Astrocyte of the cerebellum (primary cell): Measurements from ENCODE around the gene LILRA6.

Experiments
- DNase-seq: peaks from one replicate; pipeline ENCODE4 v3.0.0-alpha.2; 2011; ENCODE audit warnings: low read depth
- H3K4me3 ChIP-seq: 2 replicates; pipeline ENCODE4 v1.5.1; 2011; ENCODE audit warnings: mild to moderate bottlenecking, low read depth, low read length, moderate library complexity
- CTCF ChIP-seq: IDR thresholded peaks from 2 replicates; pipeline ENCODE4 v1.5.1; 2012; ENCODE audit warnings: low read length, low read depth, moderate library complexity, mild to moderate bottlenecking; ENCODE audit errors: missing control alignments
- in situ Hi-C: cut with HindIII; loops from 2 replicates; pipeline ENCODE4 v1.10.0; 2017; ENCODE audit warnings: low sequenced_read_pairs

The LILRA6 gene

DNA sequence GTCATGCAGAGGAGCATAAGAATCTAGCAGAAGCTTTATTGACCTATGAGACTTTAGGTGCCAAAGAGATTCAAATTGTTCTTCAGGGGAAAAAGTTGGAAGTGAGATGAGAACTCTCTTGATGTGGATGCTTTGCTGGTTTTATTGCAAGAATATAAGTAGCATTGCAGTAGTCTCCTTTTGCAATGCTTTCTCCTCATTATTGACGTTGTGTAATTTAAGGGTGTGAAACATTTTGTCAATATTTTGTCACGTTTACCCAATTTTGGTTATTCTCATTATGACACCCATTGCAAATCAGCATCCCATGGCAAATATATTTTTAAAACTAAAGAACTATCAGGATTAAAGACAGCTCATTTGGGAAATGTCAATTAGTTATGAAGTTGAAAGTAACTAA is 26.3 kb upstream of the LILRA6 start:
- no peak for DNase-seq
- H3K4me3 ChIP-seq: no peak overlapping the region
- in situ Hi-C loops: no loop called here
- TF ChIP-seq CTCF: no peak

DNA sequence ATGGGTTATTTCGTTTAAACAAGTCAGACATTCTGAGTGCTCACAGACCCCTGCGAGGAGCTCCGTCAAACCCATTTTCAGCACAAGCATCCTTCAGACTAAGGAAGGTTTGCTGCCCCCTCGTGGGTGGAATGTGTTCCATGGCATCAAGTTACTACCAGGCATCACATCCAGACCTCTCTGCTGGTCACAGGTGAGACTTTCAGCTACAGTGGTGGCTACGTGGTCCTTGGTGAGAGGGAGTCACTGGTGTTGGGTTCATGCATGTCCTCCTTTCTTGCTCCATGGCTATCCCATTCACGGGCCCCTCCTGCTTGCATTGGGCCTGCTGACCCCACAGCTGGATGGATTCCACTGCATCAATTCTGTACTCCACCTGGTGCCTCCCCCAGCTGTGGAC is 23.5 kb upstream of the LILRA6 start:
- peak; percentile 41 for DNase-seq
- TF ChIP-seq CTCF: peak; percentile 73
- in situ Hi-C loops: no loop called here
- H3K4me3 ChIP-seq: no peak overlapping the region

DNA sequence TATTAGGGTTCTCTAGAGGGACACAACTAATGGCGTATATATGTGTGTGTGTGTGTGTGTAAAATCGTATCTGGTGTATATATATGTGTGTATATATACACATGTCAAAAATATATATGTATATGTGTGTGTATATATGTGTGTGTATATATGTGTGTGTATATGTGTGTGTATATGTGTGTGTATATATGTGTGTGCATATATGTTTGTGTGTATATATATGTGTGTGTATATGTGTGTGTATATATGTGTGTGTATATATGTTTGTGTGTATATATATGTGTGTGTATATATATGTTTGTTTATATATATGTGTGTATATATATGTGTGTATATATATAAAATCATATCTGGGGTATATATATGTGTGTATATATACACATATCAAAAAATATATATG is 19.9 kb upstream of the LILRA6 start:
- H3K4me3 ChIP-seq: no peak overlapping the region
- DNase-seq: no peak
- TF ChIP-seq CTCF: no peak
- in situ Hi-C loops: no loop called here

- no peak for DNase-seq
- no peak for TF ChIP-seq CTCF
- no peak overlapping the region for H3K4me3 ChIP-seq
- in situ Hi-C loops: no loop called here
These were observed 19.5 kb upstream of the LILRA6 start for GRCh38 chr19:54262066-54262465.

GRCh38 chr19:54257116-54257480 is 14.5 kb upstream of the LILRA6 start, which contains the start of gene LILRB5:
Gene LILRB5, minus strand, starts transcription at chr19:54257273. Its CDS starts 80 bp downstream, at chr19:54257193.
- no peak within 1 kb of the TSS for H3K4me3 ChIP-seq
- in situ Hi-C loops: no loop called here
- DNase-seq: no peak
- TF ChIP-seq CTCF: no peak

- in situ Hi-C loops: no loop called here
- no peak overlapping the region for H3K4me3 ChIP-seq
- no peak for DNase-seq
- TF ChIP-seq CTCF: no peak
These were observed 13.9 kb upstream of the LILRA6 start for GRCh38 chr19:54256250-54257115.
